Epithelial cell of umbilical artery (primary cell): ENCODE measurements around the gene ZBED2. TPM values are rescaled to one million over a fixed set of nuclear protein-coding genes. Genes with fewer than 3 reads are reported as not detected.

Experiments
- total RNA-seq: library from RNA; depleted of rRNA; stranded (reverse); fragments of >200 nt; gene quantifications from 2 replicates; pipeline ENCODE4 v1.2.3, GENCODE V29; 2014

ZBED2 gene
- total RNA-seq = not detected in 2 replicates

GRCh38 chr3:111595232-111595631 lies at the start of gene ZBED2:
ZBED2 (minus strand) TSS chr3:111595346; CDS start chr3:111594201, 1,145 bp downstream.

Other genes with a start within 250 kb of the ZBED2 start
- not detected in 2 replicates for gene CD96, start 53.1 kb downstream of the ZBED2 start, total RNA-seq
- gene PLCXD2, start 79.3 kb upstream of the ZBED2 start, total RNA-seq = 0.65 and 2.4 TPM in 2 replicates